ENCODE results near the gene IL32.
A peak's percentile ranks its signal among the peaks of the same experiment; 100 is the strongest.

The IL32 gene, protein sequence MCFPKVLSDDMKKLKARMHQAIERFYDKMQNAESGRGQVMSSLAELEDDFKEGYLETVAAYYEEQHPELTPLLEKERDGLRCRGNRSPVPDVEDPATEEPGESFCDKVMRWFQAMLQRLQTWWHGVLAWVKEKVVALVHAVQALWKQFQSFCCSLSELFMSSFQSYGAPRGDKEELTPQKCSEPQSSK

GRCh38 chr16:3065069-3065741 is at the start of gene IL32:
Gene IL32, plus strand, starts transcription at chr16:3065640. Its CDS starts 172 bp downstream, at chr16:3065812.
- peak; percentile 43 for DNase-seq (ENCODE audit: low read depth, low spot score)

GRCh38 chr16:3015865-3016521 is 49.4 kb upstream of the IL32 start:
- DNase-seq (ENCODE audit: low read depth, low spot score), result no peak

DNA sequence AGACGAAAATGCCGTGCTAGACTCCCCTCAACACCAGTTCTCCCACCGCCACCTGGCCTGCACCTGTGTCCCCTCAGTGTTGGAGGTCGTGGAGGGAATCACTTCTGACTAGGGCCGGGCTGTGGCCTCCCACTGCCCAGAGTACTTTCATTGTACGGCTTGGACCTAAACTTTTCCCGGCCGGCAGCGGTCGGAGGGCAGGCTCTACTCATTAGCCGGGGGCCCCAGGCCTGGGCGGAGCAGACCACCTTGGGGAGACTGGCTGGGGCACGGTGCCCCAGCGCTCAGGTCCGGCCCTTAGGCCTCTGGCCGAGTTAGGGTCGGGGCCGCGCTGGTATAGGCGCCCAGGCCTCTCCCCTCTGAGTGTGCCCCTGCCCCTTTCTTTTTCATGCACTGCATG is 48.1 kb upstream of the IL32 start:
- DNase-seq (ENCODE audit: low read depth, low spot score), result no peak

- DNase-seq (ENCODE audit: low read depth, low spot score), result no peak
Observed at GRCh38 chr16:3017794-3018506, 47.5 kb upstream of the IL32 start, which contains the start of gene CLDN6. Gene CLDN6, minus strand, starts transcription at chr16:3018183. Its CDS starts 2,162 bp downstream, at chr16:3016021.

DNA sequence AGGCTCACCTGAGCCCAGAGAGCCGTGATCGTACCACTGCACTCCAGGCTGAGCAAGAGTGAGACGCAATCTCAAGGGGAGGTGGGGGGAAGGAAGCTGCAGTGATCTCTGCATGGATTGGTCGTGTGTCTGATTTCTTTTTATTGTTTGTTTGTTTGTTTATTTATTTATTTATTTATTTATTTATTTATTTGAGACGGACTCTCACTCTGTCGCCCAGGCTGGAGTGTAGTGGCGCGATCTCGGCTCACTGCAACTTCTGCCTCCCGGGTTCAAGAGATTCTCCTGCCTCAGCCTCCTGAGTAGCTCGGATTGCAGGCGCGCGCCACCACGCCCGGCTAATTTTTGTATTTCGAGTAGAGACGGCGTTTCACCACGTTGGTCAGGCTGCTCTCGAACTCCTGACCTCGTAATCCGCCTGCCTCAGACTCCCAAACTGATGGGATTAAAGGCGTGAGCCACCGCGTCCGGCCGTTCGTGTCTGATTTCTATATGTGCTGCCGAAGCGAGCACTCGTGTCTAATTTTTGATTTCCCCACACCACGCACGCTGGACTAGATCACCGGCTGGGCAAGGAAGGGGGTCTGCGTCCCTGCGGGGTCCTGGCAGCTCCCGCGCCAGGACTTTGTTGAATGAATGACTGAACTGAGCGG is 45.7 kb upstream of the IL32 start:
- DNase-seq (ENCODE audit: low read depth, low spot score), result no peak

DNA sequence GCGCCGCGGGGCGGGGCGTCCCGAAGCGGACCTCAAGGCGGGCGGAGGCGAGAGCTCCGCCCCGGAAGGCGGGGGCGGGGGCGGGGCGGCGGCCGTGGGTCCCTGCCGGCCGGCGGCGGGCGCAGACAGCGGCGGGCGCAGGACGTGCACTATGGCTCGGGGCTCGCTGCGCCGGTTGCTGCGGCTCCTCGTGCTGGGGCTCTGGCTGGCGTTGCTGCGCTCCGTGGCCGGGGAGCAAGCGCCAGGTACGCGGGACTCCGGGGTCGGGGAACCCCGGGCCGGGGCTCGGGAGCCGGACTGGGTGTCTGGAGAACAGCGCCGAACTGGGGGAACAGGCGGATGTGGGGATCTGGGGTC is 45.2 kb upstream of the IL32 start, which contains the start of gene TNFRSF12A:
TNFRSF12A (plus strand) TSS at position 122 of the 357 bp plus-strand sequence; CDS start at position 152, 30 bp downstream.
- no peak for DNase-seq (ENCODE audit: low read depth, low spot score)

GRCh38 chr16:3020604-3021448 is 44.6 kb upstream of the IL32 start:
- no peak for DNase-seq (ENCODE audit: low read depth, low spot score)

- DNase-seq (ENCODE audit: low read depth, low spot score), result peak; percentile 58
Observed at GRCh38 chr16:3021449-3022207, 43.8 kb upstream of the IL32 start.

DNA sequence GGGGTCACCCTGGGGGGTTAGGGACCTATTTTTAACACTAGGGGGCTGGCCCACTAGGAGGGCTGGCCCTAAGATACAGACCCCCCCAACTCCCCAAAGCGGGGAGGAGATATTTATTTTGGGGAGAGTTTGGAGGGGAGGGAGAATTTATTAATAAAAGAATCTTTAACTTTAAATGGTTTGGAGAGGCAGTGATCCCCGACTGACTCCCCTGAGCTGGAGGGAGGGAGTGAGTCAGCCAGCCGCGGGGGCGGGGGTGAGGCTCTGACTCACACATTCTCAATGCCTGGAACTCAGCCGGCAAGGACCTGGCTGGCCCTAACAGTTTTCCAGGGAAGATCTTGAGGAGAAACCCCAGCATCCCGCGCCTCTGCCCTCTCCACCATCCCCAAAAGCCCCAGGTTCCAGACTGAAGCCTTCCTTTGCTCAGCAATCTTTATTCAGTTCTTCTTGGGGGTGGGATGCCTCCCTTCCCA is 43.2 kb upstream of the IL32 start:
- DNase-seq (ENCODE audit: low read depth, low spot score), result peak; percentile 78

DNA sequence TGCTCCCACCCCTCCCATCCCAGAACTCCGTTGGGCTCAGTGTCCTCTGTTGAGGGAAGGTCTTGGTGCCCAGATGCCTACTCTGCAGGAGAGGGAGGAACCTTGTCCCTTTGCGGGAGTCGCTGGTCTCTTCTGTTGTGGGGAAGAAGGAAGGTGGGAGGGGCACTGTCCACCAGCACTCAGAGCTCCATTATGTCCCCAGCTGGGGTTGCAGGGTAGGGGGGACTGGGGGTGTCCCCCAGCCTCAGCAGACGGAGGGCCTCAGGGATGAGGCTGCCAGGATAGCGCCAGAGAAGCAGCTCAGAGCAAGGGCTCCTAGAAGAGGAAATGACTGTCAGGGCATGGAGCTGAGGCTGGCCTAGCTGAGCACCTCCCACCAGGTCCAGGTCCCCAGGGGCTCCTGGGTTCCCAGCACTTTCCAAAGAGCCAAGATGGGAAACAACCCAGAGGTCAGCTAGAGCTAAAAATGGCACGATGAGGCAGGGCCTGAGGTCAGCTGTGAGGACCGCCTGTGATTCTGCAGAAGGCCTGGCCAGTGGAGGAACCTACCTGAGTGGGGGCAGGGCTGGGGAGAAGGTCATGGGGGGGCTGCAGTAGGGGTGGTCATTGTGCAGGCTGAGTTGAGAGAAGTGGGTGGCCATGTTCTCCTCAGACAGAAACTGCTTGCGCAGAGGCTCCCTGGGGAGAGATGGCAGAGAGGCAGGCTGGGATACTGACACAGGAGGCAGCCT is 42.6 kb upstream of the IL32 start:
- no peak for DNase-seq (ENCODE audit: low read depth, low spot score)

DNA sequence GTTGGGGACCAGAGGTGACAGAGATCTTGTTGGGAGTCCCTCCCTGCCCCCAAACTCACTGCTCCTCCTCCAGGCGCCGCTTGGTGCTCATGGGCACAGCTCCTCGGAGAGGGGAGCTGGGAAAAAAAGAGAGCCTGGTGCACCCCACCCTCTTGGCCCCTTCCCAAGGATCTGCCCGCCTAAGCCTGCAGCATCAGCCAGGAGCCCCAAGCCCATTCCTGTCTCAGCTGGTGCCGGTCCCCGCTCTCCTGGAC is 42.1 kb upstream of the IL32 start:
- DNase-seq (ENCODE audit: low read depth, low spot score), result no peak

GRCh38 chr16:3023669-3024478 is 41.6 kb upstream of the IL32 start, which contains the start of the genes HCFC1R1 and THOC6:
Gene HCFC1R1, minus strand, starts transcription at chr16:3023942. Its CDS starts 1 bp downstream, at chr16:3023941.
Gene THOC6, plus strand, starts transcription at chr16:3024035. Its CDS starts 292 bp downstream, at chr16:3024327.
- DNase-seq (ENCODE audit: low read depth, low spot score), result peak; percentile 85

GRCh38 chr16:3025032-3026002 is 40.1 kb upstream of the IL32 start:
- no peak for DNase-seq (ENCODE audit: low read depth, low spot score)

- DNase-seq (ENCODE audit: low read depth, low spot score), result no peak
Observed at GRCh38 chr16:3026003-3026378, 39.4 kb upstream of the IL32 start.

- DNase-seq (ENCODE audit: low read depth, low spot score), result no peak
Observed at GRCh38 chr16:3026609-3027488, 38.6 kb upstream of the IL32 start.

DNA sequence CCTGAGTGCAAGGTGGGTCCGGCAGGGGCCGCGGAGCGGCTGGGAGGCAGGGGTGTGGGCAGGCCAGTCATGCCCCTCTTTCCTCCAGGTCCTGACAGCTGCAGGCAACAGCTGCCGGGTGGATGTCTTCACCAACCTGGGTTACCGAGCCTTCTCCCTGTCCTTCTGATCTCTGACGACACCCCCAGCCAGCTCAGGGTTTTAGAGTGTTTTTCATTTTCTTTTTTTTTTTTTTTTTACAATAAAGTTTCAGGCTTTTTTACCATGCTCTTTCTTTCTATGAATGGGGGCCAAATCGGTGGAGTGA is 38.0 kb upstream of the IL32 start:
- DNase-seq (ENCODE audit: low read depth, low spot score), result no peak

All from activated naive CD8-positive, alpha-beta T cell treated with anti-CD3 and anti-CD28 coated beads, Interleukin-2, amount 50 U/mL, for 16 hours (primary cell).